Fibroblast of lung (primary cell): ENCODE results near the gene DNAH6. TPM values are rescaled to one million over a fixed set of nuclear protein-coding genes. Genes with fewer than 3 reads are reported as not detected.
"Not testable (repeated sequence)": the region's sequence is repeated elsewhere in the genome, so short reads cannot be mapped to it uniquely, and the experiment has no call there.

Experiments used
- DNase-seq, 2 donors: peaks; one replicate each; pipeline versions ENCODE4 v3.0.0 to v3.0.0-alpha.2; 2010; ENCODE audit warnings: low read depth in 2 of 2
- H2AFZ ChIP-seq: 2 replicates; pipeline ENCODE4 v1.5.1; 2012; ENCODE audit warnings: low read length, control low read depth, inconsistent platforms
- H3K27ac ChIP-seq: 2 replicates; pipeline ENCODE4 v1.5.1; 2011; ENCODE audit warnings: low read length, control low read depth; ENCODE audit not compliant: insufficient read depth
- H3K27me3 ChIP-seq: 2 replicates; pipeline ENCODE4 v1.5.1; 2011; ENCODE audit warnings: mild to moderate bottlenecking, low read length; ENCODE audit not compliant: control insufficient read depth, insufficient read depth
- H3K36me3 ChIP-seq: 2 replicates; pipeline ENCODE4 v1.5.1; 2011; ENCODE audit warnings: low read length; ENCODE audit not compliant: control insufficient read depth, insufficient read depth
- H3K4me1 ChIP-seq: 2 replicates; pipeline ENCODE4 v1.5.1; 2011; ENCODE audit warnings: low read length; ENCODE audit not compliant: control insufficient read depth, insufficient read depth; ENCODE audit errors: extremely low read depth
- H3K4me2 ChIP-seq: 2 replicates; pipeline ENCODE4 v1.5.1; 2011; ENCODE audit warnings: low read length, control low read depth; ENCODE audit not compliant: insufficient read depth; ENCODE audit errors: extremely low read depth
- H3K4me3 ChIP-seq, 4 experiments: fragments of 200-600 bp in 1 of 4; sonication (generic) in 1 of 4; replicated peaks in 1 of 4; 2 replicates each; pipeline ENCODE4 v1.5.1; 2011 to 2016; ENCODE audit warnings: low read length in 4 of 4, low read depth in 3 of 4, mild to moderate bottlenecking in 3 of 4, control low read depth in 2 of 4, inconsistent platforms in 1 of 4, mixed read lengths in 1 of 4; ENCODE audit not compliant: insufficient read depth in 1 of 4; ENCODE audit errors: control extremely low read depth in 1 of 4
- H3K79me2 ChIP-seq: 2 replicates; pipeline ENCODE4 v1.5.1; 2012; ENCODE audit warnings: mild to moderate bottlenecking, low read length, inconsistent platforms; ENCODE audit not compliant: control insufficient read depth, insufficient read depth
- H3K9ac ChIP-seq: 2 replicates; pipeline ENCODE4 v1.5.1; 2011; ENCODE audit warnings: mild to moderate bottlenecking, low read length, control low read depth; ENCODE audit not compliant: insufficient read depth
- H3K9me3 ChIP-seq: 2 replicates; pipeline ENCODE4 v1.5.1; 2012; ENCODE audit warnings: low read depth, low read length; ENCODE audit not compliant: control insufficient read depth, insufficient read depth
- H4K20me1 ChIP-seq: 2 replicates; pipeline ENCODE4 v1.5.1; 2011; ENCODE audit warnings: low read length; ENCODE audit not compliant: control insufficient read depth, insufficient read depth; ENCODE audit errors: extremely low read depth
- EZH2 ChIP-seq: IDR thresholded peaks from 2 replicates; pipeline ENCODE4 v1.5.1; 2012; ENCODE audit warnings: low read length, control low read depth, mild to moderate bottlenecking; ENCODE audit errors: missing control alignments
- polyA plus RNA-seq, 2 donors: library from polyadenylated mRNA; depleted of rRNA in 1 of 2; stranded (reverse) in 1 of 2; unstranded in 1 of 2; fragments of >200 nt; gene quantifications; 2 replicates each; pipeline ENCODE4 v1.2.1, GENCODE V29; 2011 to 2012; ENCODE audit warnings: missing spikeins in 1 of 2
- total RNA-seq: library from RNA; depleted of rRNA; stranded (reverse); fragments of >200 nt; gene quantifications from 2 replicates; pipeline ENCODE4 v1.2.1, GENCODE V29; 2014
- TF ChIP-seq, protein P1 (sequence below), 2 donors: IDR thresholded peaks in 1 of 2; conservative IDR thresholded peaks in 1 of 2; 1 replicate in 1 of 2; 2 replicates in 1 of 2; pipeline ENCODE4 v1.5.1; 2011 to 2012; ENCODE audit warnings: low read length in 2 of 2, control low read depth in 1 of 2, inconsistent platforms in 1 of 2, low read depth in 1 of 2, mild to moderate bottlenecking in 1 of 2

Gene DNAH6
- total and polyA plus RNA-seq, 2 donors (not counting 1 experiment from before 2014, with no cell fraction given) = under 0.01 to 0.01 TPM

DNA sequence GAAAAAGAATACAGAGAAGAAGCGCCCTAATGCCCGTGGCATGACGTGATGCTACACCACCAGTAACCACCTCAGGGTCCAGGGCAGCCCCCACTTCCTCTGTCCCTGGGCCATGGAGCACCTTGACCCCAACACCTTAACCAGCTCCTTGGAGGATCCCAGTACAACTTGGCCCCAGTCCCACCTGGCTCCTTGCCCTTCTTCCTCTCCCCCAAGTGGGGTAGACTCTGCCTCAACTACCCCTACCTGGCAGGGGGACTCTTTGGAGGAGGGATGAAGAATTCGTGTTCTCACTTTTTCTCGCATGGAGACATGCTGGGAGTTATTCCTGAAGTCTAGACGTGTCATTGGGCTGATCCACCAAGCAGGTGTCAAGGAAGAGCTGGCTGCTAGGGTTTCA, 345.7 kb downstream of the DNAH6 start:
- Histone ChIP-seq H4K20me1 (no peaks in the 10 kb centered on the region), H3K36me3 (no peaks in the 10 kb centered on the region), H3K79me2 (no peaks in the 10 kb centered on the region), H3K27me3 (no peaks in the 10 kb centered on the region), H3K9ac (no peak overlapping the region), H3K4me2 (no peak overlapping the region), H3K9me3 (no peaks in the 10 kb centered on the region), H3K4me1 (no peaks in the 10 kb centered on the region), H2AFZ (no peak overlapping the region), H3K4me3 (no peak overlapping the region), H3K27ac (no peak overlapping the region)
- no peak for DNase-seq
- TF ChIP-seq, protein P1, sequence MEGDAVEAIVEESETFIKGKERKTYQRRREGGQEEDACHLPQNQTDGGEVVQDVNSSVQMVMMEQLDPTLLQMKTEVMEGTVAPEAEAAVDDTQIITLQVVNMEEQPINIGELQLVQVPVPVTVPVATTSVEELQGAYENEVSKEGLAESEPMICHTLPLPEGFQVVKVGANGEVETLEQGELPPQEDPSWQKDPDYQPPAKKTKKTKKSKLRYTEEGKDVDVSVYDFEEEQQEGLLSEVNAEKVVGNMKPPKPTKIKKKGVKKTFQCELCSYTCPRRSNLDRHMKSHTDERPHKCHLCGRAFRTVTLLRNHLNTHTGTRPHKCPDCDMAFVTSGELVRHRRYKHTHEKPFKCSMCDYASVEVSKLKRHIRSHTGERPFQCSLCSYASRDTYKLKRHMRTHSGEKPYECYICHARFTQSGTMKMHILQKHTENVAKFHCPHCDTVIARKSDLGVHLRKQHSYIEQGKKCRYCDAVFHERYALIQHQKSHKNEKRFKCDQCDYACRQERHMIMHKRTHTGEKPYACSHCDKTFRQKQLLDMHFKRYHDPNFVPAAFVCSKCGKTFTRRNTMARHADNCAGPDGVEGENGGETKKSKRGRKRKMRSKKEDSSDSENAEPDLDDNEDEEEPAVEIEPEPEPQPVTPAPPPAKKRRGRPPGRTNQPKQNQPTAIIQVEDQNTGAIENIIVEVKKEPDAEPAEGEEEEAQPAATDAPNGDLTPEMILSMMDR (conservative IDR thresholded peaks at IDR 0.05 in 1 of 2, IDR thresholded peaks at IDR 0.05 in 1 of 2; ENCODE audit: low read depth in 1 of 2, low read length in 2 of 2) = no peak
- no peak for TF ChIP-seq EZH2

DNA sequence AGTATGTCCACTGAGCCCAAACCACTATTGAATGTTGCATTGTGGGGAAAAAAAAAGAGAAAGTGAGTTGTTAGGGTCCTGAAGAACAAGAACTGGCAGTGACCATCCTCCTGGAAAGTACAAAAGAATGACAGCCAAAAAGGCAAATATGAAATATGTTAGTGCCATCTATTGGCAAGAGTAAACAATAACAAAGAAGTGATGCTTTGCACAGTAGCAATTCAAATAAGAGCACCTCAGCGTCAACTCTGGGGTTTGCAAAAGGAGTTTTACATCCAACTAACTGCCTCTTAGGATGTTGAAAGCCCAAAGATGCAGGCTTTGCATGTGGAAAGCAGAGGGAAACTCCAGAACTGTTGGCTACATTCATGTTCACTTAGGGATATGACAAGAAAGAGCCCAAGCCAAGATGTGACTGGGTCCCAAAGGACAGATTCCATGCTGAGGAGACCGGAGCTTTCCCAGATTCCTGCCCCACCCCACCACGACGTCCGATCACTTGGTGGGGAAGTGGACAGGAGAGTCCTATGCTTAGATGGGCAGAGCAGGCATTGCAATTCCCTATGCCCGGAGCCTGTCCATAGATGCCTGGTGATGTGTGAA, 349.0 kb downstream of the DNAH6 start:
- Histone ChIP-seq H3K27ac (no peak overlapping the region), H3K36me3 (no peaks in the 10 kb centered on the region), H2AFZ (no peak overlapping the region), H3K4me1 (no peaks in the 10 kb centered on the region), H3K4me2 (no peak overlapping the region), H3K79me2 (no peaks in the 10 kb centered on the region), H3K9me3 (no peaks in the 10 kb centered on the region), H3K4me3 (no peak overlapping the region), H4K20me1 (no peaks in the 10 kb centered on the region), H3K27me3 (no peaks in the 10 kb centered on the region), H3K9ac (no peak overlapping the region)
- DNase-seq = peak; percentile 26 to 58
- no peak for TF ChIP-seq EZH2
- TF ChIP-seq, protein P1 (conservative IDR thresholded peaks at IDR 0.05 in 1 of 2, IDR thresholded peaks at IDR 0.05 in 1 of 2; ENCODE audit: low read depth in 1 of 2, low read length in 2 of 2) = peak in 1 of 2 donors; percentile 14

DNA sequence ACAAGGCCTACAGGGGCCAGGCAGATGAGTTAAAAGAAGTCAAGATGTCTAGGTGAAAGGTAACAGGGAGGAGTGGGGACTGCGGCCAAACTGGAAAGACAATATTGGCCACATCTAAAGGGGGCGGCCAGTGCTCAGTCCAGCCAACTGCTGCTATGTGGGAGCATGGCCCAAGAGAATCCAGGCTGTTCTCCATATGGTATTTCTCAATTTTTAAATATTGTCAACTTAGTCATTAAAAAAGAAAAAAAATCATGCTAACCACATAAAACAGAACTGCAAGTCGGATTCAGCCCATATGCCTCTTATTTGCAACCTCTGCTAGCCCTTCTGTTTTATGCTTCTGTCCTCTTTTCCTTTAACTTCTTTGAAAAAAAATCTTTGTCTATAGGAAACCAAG, 349.8 kb downstream of the DNAH6 start:
- Histone ChIP-seq H3K79me2 (no peaks in the 10 kb centered on the region), H2AFZ (no peak overlapping the region), H3K36me3 (no peaks in the 10 kb centered on the region), H4K20me1 (no peaks in the 10 kb centered on the region), H3K27me3 (no peaks in the 10 kb centered on the region), H3K9me3 (no peaks in the 10 kb centered on the region), H3K4me1 (no peaks in the 10 kb centered on the region), H3K4me3 (no peak overlapping the region), H3K27ac (no peak overlapping the region), H3K9ac (no peak overlapping the region), H3K4me2 (no peak overlapping the region)
- TF ChIP-seq, protein P1 (conservative IDR thresholded peaks at IDR 0.05 in 1 of 2, IDR thresholded peaks at IDR 0.05 in 1 of 2; ENCODE audit: low read depth in 1 of 2, low read length in 2 of 2) = no peak
- TF ChIP-seq EZH2 = no peak
- DNase-seq = peak in 1 of 2 donors; percentile 73

DNA sequence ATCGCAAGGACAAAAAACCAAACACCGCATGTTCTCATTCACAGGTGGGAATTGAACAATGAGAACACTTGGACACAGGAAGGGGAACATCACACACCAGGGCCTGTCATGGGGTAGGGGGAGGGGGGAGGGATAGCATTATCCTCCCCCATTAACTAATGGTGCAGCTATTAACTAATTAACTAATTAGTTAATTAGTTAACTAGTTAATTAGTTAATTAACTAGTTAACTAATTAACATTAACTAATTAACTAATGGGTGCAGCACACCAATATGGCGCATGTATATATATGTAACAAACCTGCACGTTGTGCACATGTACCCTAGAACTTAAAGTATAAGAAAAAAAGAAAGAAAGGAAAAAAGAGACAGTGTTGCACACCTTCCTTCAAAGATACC, 352.0 kb downstream of the DNAH6 start:
- not testable (repeated sequence) for H3K4me2 ChIP-seq, H3K9me3 ChIP-seq, H3K36me3 ChIP-seq, H3K79me2 ChIP-seq, DNase-seq, H3K9ac ChIP-seq, H3K4me3 ChIP-seq, H3K4me1 ChIP-seq, H4K20me1 ChIP-seq, H2AFZ ChIP-seq, H3K27me3 ChIP-seq, H3K27ac ChIP-seq
